ENCODE measurements around the gene ING2.
"Not testable (repeated sequence)": the region's sequence is repeated elsewhere in the genome, so short reads cannot be mapped to it uniquely, and the experiment has no call there.

ING2 gene, protein sequence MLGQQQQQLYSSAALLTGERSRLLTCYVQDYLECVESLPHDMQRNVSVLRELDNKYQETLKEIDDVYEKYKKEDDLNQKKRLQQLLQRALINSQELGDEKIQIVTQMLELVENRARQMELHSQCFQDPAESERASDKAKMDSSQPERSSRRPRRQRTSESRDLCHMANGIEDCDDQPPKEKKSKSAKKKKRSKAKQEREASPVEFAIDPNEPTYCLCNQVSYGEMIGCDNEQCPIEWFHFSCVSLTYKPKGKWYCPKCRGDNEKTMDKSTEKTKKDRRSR

DNA sequence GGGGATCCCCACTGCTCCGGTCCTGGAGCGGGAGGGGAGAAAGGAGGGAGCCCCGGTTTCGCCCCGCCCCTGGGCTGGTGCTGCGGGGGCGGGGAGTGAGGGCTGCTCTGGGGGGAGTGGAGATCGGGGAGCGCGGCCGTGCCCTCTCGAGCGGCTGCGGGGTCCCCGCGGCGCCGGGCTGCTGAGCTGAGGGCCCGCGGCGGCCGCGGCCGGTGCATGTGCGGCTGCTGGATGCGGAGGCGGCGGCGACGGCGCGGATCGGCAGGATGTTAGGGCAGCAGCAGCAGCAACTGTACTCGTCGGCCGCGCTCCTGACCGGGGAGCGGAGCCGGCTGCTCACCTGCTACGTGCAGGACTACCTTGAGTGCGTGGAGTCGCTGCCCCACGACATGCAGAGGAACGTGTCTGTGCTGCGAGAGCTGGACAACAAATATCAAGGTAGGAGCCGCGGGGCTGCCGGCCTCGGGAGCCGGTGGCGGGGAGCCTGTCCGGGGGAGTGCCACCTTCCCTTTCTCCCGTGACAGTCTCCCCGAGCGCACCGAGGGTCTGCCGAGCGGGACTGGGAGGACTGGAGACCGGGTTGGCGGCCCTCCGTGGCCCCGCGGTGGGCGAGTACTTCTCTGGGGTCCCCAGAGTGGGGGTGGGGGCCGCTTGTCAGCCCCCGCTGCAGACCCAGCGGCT is at the start of gene ING2:
Gene ING2 (plus strand): TSS at position 129 of the 681 bp plus-strand sequence. CDS start 138 bp downstream, at position 267.
- peak; percentile 72 for DNase-seq

DNA sequence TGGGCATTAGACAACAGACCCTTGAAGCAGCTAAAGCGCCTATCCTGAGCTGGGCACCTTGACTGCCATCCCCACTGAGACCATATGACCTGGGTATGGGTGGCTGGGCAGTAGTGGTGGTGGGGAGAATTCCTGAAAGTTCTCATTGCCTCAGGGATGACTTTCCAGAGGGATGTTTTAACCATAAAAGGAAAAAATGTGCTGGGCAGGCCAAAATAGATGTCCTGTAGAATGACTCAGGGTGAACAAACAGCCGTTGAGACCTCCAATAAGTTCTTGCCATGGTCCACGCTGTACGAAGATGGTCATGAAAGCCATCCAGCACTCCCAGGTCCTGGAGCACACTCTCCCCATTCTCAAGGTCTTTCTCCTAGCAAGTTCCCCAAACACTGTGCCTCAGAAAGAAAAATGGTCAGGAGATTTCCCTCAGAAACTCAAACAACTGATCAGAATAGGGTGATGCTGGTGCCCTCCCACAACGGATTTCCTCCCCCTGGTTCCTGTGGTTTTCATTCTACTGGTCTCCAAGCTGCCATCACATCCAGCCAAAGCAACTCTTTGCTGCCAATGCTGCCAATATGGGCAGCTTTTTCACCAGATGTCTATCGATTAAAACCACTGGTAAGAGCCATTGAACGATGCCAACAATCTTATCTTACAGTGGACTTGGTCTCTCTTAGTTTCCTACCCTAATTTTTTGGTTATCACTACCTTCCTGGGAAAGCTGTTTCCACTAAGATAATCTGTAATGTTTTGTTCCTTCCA is 49.2 kb upstream of the ING2 start:
- no peak for DNase-seq

DNA sequence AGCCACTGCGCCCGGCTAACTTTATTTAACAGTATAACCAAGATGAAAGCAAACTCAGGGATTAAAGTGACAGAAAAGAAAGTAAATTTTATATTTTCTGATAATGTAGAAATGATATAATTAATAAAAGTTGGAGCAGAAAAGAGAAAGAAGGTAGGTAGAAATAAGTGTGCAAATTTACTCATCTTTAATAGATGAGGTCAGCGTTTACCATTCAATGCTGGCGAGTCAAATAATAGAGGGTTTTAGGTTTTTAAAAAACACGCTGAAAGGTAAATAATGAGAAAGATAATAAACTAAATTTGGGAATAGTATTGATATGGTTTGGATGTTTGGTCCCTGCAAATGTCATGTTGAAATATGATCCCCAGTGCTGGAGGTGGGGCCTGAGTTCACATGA is 46.9 kb upstream of the ING2 start:
- DNase-seq, result no peak

DNA sequence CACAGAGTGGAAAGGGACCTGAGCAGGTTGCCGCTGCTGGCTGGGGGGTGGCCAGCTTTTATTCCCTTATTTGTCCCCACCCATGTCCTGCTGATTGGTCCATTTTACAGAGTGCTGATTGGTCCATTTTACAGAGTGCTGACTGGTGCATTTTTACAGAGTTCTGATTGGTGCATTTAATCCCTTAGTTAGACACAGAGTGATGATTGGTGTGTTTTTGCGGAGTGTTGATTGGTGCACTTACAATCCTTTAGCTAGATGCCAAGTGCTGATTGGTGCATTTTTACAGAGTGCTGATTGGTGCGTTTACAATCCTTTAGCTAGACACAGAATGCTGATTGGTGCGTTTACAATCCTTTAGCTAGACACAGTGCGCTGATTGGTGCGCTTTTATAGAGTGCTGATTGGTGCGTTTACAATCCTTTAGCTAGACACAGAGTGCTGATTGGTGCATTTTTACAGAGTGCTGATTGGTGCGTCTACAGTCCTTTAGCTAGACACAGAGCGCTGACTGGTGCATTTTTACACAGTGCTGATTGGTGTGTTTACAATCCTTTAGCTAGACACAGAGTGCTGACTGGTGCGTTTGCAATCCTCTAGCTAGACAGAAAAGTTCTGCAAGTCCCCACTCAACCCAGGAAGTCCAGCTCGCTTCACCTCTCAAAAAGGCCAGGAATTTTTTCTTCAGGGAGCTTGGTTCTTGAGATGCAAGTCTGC is 40.8 kb upstream of the ING2 start:
- DNase-seq, result not testable (repeated sequence)

DNA sequence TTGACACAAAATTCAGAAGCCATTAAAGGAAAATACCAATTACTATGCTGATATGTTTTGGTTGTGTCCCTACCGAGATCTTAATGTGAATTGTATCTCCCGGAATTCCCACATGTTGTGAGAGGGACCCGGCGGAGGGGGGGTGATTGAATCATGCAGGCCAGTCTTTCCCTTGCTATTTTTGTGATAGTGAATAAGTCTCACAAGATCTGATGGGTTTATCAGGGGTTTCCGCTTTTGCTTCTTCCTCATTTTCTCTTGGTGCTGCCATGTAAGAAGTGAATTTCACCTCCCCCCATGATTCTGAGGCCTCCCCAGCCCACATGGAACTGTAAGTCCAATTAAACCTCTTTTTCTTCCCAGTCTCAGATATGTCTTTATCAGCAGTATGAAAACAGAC is 39.0 kb upstream of the ING2 start:
- DNase-seq, result not testable (repeated sequence)

DNA sequence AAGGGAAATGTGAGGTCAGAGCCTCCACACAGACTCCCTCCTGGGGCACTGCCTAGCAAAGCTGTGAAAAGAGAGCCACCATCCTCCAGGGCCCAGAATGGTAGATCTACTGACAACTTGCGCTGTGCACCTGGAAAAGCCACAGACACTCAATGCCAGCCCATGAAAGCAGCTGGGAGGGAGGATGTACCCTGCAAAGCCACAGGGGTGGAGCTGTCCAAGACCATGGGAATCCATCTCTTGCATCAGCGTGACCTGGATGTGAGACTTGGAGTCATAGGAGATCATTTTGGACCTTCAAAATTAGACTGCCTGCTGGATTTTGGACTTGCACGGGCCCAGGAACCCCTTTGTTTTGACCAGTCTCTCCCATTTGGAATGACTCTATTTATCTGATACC is 37.6 kb upstream of the ING2 start:
- DNase-seq, result no peak

DNA sequence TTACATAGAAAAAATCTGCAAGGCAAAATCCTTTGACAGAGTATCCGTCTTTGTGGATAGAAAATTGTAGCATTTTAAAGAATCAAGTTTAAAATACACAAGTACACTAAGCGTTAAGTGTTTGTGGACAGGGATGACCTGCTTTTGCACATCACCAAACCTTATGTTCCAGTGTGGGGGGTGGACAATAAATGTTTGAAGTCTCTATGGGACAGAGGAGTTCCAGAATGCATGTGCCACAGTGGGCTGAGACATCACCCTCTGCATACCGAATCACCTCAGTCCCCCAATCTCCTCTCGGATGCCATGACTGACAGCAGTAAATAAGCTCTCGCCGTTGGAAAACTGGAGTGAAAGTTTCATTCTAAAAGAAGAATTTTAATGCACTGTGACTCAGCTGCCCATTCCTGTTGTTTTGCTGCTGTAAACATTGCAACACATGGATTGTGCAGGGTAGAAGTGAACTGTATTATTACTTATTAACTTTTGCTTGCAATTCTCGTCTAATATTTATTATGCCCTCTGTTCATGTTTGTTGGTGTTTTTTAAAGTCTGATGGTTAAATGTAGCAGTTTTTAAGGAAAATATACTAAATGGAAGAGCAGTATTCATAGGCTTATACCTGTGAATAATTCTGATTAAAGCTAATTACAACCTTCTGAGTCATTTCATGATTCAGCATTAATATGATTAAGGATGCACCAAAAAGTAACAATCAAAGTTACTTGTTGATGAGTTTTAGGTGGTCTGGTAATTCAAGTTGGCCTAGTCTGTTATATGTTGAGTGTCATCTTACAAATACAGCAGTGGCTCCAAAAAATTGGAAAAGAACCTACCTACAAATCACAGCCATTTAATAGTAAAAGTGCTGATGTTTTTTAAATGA is 36.4 kb upstream of the ING2 start:
- no peak for DNase-seq

DNA sequence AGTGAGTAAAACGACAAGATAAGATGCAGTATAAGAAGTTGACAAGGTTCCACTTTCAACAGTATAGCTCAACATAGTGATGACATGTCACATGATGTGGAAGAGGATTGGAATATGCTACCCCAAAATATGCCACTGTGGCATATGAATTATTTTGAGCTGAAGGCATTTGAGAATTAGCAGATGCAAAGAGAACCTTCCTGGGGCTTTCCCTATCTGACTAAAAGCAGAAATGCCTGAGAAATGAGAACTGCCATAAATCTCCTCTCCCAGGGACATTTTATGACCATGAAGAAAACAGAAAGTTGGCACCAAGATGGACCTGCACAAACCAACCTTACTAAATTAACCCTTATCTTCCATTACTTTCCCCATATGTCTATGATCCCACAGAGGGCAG is 35.6 kb upstream of the ING2 start:
- DNase-seq, result no peak

DNA sequence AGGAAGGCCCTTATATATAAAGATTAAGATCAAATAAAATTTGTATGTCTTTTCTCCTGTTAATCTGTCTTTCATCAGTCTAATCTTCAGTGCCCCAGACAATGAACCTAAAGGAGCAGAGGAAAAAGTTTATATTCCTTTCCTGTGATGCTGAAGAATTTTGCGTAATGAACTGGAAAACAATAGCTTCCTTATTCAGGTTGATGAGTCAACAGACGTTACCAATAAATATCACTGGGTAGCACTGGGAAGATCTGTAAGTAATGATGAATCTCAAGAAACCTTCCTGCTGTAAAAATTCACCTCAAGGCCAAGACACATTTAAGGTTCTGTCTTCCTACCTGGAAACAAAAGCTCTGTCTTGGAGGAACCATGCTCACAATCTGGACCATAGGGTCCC is 34.9 kb upstream of the ING2 start:
- DNase-seq, result no peak

DNA sequence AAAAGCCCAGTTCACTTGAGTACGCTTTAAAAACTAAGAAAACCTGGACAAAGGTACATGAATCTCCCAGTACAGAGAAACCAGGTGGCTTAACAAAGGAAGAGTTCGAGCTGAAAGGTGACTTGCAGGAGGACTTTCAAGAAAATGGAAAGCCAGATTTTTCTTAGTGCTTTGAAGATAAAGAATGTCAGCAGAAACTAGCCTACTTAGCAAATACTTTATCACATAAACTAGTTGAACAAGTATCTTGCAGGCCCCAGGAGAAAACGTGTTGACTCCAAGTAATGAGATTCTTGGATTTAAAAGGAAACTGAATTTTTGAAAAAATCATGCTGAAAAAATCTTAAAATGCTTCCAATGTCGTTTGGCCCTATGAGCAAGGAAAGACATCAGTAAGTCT is 34.0 kb upstream of the ING2 start:
- DNase-seq, result no peak

DNA sequence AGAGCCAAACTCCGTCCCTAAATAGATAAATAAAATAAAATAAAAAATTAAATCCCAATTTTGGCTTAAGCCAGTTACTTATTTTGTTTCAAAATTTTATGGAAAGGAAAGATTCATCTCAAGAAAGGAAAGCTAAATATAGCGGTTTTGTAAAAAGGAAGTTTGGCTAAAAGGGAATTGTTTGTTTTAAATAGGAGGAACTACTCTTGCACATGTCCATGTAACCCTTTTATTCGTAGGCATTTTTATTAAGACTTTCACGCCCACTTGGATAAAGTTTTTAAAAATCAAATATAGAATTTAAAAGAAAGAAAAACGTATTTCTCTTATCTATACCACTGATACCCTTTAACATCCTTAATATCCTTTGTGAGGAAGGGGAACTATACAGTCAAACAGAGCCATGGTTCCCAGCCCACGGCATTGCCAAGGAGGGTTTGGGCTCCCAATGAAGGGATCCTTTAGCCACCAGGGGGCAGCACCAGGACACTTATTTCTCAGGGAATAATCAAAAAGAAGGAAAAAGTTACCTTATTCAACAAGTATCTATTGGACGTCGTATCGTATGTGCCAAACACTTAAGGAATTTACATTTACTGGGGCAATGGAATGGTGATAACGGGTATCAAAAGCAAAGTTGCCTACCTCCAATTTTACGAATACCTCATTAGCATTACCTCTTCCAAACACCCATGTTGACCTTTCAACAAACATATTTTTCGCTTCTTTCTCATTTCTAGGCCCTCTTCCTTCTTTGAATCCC is 32.7 kb upstream of the ING2 start:
- peak; percentile 76 for DNase-seq

DNA sequence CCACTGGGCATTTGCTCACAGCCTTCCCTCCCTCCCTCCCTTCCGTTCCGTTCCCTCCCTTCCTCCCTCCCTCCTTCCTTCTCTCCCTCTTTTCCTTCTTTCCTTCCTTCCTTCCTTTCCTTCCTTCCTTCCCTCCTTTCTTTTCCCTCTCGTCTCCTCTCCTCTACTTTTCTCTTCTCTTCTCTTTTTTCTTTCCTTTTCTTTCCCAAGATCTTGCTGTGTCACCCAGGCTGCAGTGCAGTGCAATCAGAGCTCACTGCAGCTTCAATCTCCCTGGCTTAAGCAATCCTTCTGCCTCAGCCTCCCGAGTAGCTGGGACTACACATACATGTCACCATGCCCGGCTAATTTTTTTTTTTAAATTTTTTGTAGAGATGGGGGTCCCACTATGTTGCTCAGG is 26.7 kb upstream of the ING2 start:
- DNase-seq, result no peak

DNA sequence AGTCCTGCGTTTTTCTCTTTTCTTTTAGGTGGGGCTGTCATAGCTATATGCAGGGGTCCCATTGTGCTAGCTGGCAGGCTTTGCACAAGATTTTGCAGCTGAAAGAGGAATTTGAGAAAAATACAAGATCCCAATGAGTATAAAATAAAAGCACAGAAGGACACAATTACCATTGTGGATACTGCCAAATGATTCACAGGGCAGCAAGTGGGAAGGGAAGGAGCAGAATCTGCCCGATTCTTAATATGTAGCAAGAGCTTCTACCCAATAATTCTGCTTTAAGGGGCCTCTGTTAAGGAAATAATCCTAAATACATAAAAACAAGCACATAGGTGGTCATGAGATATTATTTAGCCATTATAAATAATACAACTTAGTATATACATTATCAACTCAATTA is 25.9 kb upstream of the ING2 start:
- DNase-seq, result no peak

DNA sequence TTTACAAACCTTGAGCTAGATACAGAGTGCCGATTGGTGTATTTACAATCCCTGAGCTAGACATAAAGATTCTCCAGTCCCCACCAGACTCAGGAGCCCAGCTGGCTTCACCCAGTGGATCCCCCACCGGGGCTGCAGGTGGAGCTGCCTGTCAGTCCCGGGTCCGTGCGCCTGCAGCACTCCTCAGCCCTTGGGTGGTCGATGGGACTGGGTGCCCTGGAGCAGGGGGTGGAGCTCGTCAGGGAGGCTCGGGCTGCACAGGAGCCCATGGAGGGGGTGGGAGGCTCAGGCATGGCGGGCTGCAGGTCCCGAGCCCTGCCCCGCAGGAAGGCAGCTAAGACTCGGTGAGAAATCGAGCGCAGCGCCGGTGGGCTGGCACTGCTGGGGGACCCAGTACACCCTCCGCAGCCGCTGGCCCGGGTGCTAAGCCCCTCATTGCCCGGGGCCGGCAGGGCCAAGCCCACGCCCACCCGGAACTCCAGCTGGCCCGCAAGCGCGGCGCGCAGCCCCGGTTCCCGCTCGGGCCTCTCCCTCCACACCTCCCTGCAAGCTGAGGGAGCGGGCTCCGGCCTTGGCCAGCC is 22.3 kb upstream of the ING2 start:
- DNase-seq, result not testable (repeated sequence)

DNA sequence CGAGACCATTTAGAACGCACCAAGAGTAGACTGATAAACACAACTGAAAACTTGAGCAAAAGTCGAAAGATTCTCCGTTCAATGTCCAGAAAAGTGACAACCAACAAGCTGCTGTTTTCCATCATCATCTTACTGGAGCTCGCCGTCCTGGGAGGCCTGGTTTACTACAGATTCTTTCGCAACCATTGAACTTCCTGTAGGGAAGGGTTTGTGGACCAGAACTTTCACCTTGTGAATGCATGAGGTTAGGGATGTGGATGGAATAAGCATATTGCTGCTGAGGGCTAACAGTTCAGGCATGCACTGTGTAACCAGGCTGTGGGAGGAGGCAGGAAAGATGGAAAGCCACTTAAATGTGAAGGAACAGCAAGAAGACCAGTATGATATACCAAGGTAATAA is 20.9 kb upstream of the ING2 start:
- DNase-seq, result no peak

DNA sequence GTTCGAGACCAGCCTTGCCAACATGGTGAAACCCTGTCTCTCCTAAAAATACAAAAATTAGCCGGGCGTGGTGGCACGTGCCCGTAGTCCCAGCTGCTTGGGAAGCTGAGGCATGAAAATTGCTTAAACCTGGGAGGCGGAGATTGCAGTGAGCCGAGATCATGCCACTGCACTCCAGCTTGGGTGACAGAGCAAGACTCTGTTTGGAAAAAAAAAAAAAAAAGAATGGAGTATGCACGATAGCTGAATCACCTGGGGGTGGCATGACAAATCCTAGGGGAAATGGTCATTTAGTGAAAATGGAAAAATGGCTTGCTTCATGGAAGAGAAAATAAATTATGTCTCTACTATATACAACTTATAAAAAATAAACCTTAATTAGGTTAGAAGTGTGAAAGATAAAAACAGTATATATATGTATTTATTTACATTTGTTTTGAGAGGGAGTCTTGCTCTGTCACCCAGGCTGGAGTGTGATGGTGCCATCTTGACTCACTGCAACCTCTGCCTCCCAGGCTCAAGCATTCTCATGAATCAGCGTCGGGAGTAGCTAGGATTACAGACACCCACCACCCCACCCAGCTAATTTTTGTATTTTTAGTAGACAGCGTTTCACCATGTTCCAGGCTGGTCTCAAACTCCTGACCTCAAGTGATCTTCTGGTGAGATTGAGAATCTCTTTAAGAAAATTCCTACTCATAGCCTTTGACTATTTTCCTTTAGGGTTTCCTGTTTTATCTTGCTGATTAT is 19.3 kb upstream of the ING2 start:
- no peak for DNase-seq

DNA sequence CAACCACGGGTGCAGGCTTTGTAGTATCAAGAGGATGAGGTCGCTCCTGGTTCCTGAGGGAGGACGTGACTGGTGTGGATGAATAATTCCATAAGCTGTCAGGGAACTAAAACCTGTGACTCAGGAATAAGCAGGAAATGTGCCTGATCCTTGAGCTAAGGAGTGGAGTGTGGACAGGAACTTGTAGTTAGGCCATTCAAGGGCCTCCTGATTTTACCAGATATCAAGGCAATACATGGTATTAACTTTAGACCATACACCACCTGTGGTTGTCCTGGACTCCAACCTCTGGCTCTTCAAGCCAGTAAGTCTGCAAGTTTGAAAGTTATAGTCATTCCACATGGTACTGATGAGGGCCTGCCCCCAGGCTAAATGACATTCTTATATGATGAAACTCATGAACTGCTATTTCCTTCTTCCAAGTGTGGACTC is 12.1 kb upstream of the ING2 start:
- DNase-seq, result no peak

DNA sequence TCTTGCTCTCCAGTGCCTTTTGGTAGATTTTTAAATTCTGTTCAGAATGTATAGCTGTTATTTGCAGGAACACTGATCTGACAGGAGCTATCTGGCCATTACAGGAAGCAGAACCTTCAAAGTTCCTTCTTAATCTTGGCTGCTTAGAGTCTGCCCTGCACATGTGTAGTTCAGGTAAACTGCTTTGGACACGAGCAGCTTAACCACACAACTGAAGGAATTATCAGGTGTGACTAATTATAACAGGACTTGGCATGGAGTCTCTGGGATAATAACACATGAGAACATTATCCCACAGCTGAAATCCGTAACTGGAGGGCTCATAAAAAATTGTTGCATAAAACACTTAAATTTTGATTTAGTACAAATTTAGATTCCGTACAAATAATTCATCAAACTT is 11.6 kb upstream of the ING2 start:
- no peak for DNase-seq

DNA sequence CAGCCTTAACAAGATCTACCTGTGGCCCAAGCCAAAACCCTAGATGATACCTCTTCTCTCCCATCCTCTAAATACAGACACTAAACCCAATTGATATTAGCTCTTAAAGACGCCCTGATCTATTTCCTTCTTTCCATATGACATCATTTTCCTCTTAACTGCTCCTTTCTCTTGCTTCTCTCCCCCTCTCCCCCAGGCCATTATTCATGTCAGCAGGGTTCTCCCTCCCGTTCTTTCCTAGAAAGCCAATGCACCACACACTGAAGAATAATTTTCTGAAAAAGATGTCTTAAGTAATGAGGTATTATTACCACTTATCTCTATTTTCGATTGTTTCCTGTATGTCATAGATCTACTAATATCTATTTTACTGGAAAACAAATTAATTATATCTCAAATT is 9.7 kb upstream of the ING2 start:
- no peak for DNase-seq

DNA sequence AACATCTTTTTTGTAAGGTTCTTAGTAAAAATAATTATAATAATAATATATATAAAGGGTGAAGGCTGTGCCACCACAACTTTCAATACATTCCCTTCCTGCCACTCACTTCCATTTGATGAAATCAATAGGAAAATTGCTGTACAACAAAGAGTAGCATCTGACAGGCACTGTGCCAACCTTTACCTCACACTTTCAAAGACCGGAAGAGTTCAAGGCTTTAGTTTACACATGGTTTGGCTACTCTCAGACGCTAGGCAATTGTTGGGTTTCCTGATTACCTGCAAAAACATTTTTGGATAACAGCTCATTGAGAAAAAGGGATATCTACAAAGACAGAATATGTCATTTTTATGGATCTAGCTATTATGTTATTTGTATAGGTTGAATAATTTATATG is 5.5 kb upstream of the ING2 start:
- peak; percentile 70 for DNase-seq

Data from RPMI8226 (cell line).